Measurements from ENCODE around the gene RAMAC.

DNA sequence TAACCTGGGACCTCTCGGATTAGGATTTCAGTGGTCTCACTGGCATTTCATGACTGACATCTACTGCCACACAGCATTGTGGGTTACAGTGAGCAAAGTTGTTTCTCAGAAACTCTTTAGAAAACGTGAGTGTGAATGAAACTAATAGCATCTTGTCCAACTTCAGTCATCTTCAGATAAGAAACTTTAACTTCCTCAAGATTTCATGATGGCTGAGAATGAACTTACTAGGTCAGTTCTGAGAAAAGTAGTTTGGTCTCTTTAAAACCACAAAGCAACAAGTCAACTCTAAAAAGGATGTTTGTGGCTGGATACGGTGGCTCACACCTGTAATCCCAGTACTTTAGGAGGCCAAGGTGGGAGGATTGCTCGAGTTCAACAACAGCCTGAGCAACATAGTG, 19.3 kb upstream of the RAMAC start:
- TF ChIP-seq, protein P1, sequence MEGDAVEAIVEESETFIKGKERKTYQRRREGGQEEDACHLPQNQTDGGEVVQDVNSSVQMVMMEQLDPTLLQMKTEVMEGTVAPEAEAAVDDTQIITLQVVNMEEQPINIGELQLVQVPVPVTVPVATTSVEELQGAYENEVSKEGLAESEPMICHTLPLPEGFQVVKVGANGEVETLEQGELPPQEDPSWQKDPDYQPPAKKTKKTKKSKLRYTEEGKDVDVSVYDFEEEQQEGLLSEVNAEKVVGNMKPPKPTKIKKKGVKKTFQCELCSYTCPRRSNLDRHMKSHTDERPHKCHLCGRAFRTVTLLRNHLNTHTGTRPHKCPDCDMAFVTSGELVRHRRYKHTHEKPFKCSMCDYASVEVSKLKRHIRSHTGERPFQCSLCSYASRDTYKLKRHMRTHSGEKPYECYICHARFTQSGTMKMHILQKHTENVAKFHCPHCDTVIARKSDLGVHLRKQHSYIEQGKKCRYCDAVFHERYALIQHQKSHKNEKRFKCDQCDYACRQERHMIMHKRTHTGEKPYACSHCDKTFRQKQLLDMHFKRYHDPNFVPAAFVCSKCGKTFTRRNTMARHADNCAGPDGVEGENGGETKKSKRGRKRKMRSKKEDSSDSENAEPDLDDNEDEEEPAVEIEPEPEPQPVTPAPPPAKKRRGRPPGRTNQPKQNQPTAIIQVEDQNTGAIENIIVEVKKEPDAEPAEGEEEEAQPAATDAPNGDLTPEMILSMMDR (conservative IDR thresholded peaks at IDR 0.05) = no peak
- no peak for TF ChIP-seq EZH2 (IDR thresholded peaks at IDR 0.05; ENCODE audit: low read depth)
